Non-pigmented ciliary epithelial cell (primary cell): ENCODE data around the gene EXOC6B.

Experiments
- DNase-seq: peaks from one replicate; pipeline ENCODE4 v3.0.0-alpha.2; 2010; ENCODE audit warnings: low read depth

EXOC6B gene

DNA sequence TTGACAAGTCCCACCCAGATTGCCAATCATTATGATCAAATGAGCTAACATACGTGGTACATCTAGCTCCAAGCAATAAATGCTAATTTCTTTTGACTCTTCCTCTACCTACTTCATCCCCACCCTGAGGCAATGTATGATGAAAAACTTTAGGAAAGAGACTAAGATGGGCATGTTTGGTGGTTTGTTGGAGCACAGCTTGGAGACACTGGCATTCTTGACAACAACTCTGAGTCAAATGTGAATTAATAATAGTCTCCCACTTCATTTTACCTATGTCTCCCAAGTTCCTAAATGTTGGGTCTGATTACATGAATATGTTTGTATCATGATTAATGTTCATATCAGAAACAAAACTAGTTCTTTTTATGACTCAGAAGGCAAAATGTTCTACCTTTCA lies 36.6 kb downstream of the EXOC6B start:
- DNase-seq, result no peak

DNA sequence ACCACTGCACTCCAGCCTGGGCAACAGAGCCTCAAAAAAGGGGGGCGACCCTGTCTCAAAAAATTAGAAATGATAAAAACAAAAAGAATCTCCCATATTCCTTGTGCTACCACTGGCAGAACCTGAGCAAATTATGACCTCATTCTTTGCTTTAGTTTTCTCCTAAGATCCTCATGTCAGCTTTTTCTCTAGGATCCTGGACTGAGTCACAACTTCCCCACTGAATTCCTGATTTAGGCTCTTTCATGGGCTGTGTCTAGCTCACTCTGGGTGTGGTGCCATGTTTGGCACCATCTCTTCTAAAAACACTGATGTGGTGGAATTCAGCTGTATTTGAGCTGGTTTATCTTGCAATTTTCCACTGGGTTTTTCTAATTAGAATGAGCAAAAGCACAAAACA lies 37.1 kb downstream of the EXOC6B start:
- DNase-seq, result no peak

GRCh38 chr2:72785517-72785916 lies 40.3 kb downstream of the EXOC6B start:
- no peak for DNase-seq

DNA sequence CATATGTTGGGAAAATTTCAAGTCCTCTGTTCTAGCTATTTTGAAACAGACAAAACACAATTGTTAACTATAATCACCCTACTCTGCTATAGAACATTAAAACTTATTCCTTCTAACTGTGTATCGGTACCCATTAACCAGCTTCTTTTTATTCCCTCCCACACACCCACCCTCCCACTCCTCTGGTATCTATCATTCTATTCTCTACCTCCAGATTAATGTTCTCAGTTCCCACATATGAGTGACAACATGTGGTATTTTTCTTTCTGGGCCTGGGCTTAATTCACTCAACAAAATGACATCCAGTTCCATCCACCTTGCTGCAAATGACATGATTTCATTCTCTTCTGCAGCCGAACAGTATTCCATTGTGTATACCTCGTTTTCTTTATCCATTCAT lies 43.3 kb downstream of the EXOC6B start:
- DNase-seq, result no peak

GRCh38 chr2:72781480-72781879 lies 44.4 kb downstream of the EXOC6B start:
- no peak for DNase-seq

DNA sequence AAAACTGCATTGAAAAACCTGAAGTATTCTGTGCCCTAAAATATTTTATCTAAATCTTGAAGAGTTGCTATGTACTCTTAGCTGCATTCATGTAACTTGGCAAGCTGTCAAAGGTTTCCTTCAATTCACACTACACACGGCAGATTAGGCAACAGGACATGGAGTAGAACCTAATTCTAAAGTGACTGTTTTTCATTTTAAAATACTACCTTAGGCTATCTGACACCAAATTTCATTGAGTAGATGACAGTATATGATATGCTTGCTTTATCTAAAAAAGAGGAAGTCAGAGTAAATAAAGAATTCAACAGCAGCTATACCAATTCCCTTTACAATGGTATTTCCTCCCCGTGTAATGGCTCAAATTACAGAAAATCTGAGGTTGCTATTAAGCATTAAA lies 45.4 kb downstream of the EXOC6B start:
- no peak for DNase-seq

DNA sequence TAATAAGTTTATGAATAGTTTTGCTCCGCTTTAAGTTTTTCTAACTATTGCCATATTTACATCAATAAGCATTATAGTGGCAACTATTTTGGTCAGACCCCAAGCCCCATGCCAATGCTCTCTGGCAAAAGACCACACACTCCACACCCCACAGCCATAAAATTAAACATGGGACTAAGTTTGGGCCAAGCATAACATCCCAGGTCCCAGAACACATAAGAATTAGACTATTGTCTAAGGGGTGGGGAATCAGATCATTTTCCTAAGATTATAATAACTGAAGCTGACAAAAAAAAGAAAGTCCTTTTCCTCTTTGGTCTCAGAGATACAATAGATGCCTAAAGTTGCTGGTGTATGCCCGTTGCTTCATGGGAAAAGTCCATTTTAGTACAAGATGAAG lies 46.3 kb downstream of the EXOC6B start:
- no peak for DNase-seq

- peak; percentile 34 for DNase-seq
These were observed 47.4 kb downstream of the EXOC6B start for GRCh38 chr2:72778410-72778809.

DNA sequence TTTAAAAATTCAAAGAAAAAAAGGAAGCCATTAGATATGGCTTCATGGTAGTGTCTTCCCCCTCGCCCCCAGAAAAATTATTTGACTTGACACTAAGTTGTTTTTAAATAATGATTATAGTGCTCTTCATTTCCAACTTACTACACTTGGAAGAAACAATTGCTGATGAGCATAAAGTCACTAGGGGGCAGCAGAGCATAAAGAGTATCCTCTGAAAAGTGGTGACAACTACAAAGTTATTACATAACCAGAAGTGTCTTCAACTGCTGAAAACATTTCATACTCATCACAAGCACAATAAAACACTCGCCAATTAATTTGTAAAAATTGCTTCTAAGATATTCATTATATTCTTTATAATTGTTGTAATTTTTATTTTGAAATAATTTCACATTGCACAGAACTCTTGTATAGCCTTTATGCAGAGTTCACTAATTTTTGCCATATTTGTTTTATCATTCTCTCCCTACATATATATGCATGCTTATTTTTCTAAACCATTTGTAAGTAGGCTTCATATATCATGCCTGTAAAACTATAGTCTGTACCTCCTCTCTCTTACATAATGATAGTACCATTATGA lies 54.9 kb downstream of the EXOC6B start:
- peak; percentile 32 for DNase-seq

- no peak for DNase-seq
These were observed 59.7 kb downstream of the EXOC6B start for GRCh38 chr2:72765997-72766609.

DNA sequence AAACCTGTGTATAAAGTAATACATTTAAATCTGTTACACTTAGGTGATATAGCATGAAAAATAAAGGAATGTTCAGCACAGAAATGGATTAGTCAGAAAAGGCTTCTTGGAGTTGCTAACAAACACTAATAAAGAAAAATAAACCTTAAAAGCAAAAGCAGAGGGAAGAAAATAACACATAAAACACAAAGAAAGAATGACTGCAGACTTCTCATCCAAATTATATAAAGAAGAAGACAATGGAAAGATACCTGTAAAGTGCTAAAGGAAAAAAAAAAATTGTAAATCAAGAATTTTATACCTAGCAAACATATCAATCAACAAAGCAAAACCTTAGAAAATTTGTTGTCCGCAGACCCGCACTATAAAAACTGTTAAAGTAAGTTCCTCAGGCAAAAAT lies 63.6 kb downstream of the EXOC6B start:
- DNase-seq, result no peak

DNA sequence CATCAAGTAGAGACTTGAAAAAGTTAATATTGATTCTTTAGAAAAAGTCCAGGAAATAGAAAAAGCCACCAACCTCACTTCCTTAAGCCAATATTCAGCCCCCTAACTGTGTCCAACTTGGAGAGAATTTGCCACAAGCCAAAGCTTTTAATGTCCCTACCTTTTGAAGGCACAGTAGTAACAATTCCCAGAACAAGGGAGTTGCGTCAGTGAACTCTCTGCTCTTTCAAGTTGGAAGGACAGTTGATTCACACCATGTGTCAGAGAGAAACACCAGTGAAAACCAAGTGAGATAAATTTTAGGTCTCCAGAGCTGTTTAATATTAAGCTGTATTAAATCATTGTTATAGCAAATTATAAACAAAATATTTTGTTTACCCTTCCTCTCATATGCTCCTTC lies 66.1 kb downstream of the EXOC6B start:
- no peak for DNase-seq

DNA sequence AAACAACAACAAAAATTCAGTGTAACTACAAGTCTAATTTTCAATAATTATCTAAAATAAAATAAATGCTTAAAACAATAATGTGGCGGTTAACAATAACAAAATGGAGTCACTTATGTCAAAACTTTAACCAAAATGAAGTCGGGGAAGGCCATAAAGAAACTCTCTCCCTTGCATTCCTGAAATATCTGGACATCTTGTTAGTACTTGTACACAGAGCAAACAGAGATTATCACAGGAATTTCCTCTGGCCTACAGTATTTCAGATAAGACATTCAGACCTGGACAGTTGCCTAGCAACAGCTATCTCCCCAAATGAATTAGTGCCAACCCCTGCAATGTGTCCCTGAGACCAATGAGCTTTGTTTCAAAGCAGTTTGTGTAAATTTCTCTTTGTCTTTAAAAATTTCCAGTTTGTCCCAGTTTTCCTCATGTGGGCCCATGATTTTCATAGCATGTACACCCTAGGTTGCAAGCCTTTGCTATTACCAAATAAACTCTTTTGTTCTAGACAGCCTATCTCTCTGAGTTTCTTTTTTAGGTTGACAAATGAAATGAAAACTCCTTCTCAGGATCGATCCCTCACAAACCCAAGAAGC lies 68.6 kb downstream of the EXOC6B start:
- DNase-seq, result peak; percentile 77

DNA sequence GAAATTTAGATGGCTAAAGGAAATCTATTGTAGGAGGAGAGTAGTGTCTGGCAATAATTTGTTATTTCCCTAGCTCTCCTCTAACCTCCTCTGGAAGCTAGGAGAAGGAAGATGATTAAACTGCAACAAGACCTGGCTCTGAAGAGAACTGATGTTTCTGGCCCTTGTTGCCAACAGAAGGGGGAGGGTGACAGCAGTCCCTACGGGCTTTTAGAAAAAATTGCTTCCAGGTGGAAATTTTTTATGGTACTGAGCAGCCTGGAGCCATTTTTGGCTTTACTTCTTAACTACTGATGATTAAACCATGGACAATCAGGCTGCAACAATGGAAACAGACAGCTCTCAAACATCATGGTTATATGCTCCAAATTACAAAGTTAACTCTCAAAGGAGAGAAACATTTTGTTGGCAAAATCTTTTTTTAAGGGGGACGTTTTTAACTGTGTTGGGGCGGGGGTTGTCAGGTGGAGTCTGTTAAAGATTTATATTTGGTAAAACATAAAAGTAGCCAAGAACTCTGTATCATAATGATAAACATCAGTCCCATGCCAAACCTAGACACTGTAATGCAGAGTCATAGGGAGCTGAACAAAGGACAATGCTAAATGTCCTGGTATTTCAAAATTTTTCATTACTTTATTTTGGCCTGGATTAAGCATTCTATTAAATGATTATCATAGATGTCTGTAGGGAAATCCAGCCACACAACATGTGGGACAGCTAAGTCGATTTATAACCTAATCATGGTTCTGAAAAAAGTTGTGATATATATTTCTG lies 70.0 kb downstream of the EXOC6B start:
- DNase-seq, result no peak

- no peak for DNase-seq
These were observed 71.1 kb downstream of the EXOC6B start for GRCh38 chr2:72754628-72755320.

GRCh38 chr2:72750977-72751639 lies 74.7 kb downstream of the EXOC6B start:
- no peak for DNase-seq

GRCh38 chr2:72750466-72750865 lies 75.4 kb downstream of the EXOC6B start:
- no peak for DNase-seq

DNA sequence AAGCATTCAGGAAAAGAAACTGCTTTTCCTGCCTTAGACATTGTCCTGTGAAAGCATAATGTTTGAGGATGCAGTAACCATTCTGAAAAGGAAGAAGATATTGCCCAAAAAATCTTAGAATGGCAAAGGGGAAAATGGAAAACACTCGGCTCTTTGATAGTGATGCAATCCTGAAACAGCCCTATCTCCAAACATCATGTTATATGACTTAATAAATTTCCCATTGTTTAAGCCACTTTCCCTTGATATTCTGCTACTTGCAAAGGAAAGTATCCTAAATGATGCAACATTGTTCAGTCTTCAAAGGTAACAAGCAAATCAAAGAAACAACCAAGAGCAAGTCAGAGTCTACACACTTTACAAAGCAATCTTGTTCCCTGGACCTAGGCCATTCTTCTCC lies 78.5 kb downstream of the EXOC6B start:
- DNase-seq, result no peak

GRCh38 chr2:72745679-72746368 lies 80.0 kb downstream of the EXOC6B start:
- DNase-seq, result peak; percentile 36

DNA sequence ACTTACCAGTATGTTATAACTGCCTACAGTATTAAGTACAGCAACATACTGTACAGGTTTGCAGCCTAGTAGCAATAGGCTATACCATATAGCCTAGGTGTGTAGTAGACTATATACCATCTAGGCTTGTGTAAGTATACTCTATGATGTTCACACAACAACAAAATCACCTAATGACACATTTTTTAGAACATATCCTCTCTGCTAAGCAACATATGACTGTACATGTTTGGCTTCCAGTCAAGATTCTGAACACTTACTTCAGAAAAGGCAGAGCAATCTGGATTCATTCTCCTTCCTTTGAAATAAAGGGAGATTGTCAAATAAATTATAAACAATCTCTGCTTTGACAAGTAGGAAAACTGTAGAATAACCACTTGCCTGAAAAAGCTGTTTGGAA lies 81.8 kb downstream of the EXOC6B start:
- peak; percentile 14 for DNase-seq

DNA sequence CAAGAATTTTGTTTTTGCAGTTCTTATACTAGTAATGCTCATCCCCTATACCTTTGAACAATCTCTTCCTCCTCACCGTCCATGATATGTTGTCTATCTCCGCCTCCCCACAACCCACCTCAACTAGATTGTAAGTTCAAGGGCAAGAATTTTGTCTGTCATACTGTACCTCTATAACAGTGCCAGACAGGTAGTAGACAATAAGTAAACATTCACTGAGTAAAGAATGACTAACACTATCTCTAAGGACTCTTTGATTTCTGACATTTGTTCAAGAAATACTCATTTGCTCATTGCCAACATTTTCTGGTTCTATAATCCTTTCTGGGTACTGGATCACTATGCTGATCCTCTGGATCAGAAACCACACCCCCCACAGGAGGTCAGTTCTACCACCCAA lies 82.4 kb downstream of the EXOC6B start:
- DNase-seq, result no peak
